Glomerular visceral epithelial cell (primary cell): ENCODE results near the gene CRIP2.

Source experiments
- DNase-seq: peaks from one replicate; pipeline ENCODE4 v3.0.0-alpha.2; 2016; ENCODE audit errors: extremely low spot score

Gene CRIP2

GRCh38 chr14:105461903-105462302 lies 12.7 kb upstream of the CRIP2 start:
- DNase-seq: no peak

GRCh38 chr14:105464501-105464900 lies 10.1 kb upstream of the CRIP2 start:
- no peak for DNase-seq

- peak; percentile 54 for DNase-seq
Measured at GRCh38 chr14:105465209-105466031, 9.2 kb upstream of the CRIP2 start.

DNA sequence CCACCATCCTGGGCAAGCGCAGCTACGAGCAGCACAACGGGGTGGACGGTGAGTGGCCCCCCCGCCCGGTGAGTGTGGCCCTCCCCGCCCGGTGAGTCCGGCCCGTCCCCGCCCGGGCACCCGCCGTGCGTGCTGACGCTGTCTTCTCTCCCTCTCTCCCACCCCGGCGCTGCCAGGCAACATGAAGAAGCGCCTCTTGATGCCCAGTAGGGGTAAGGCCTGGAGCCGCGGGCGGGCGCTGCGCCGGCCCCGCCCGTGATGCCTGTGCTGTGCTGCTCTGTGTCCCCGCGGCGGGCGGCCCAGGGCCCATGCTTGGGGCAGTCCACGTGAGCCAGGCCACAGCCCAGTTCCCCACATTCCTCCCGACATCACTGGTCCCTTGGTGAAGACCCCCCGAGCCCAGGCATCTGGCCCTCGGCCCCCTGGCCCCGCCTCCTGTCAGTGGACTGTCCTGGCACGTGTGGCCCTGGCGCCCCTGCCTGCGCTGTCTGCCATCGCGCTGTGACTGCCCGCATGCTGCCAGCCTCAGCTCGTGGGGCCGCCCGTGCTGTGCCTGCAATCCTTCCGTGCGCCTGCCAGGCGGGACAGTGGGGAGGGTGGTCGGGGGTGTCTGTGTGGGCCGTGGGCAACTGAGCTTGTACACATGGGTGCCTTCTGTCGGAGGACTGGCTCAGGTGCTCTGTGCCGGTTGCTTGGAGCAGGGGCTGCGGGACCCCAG lies 7.9 kb upstream of the CRIP2 start:
- no peak for DNase-seq

- DNase-seq: no peak
Measured at GRCh38 chr14:105467249-105467941, 7.2 kb upstream of the CRIP2 start.

- DNase-seq: no peak
Measured at GRCh38 chr14:105467942-105468471, 6.6 kb upstream of the CRIP2 start.

DNA sequence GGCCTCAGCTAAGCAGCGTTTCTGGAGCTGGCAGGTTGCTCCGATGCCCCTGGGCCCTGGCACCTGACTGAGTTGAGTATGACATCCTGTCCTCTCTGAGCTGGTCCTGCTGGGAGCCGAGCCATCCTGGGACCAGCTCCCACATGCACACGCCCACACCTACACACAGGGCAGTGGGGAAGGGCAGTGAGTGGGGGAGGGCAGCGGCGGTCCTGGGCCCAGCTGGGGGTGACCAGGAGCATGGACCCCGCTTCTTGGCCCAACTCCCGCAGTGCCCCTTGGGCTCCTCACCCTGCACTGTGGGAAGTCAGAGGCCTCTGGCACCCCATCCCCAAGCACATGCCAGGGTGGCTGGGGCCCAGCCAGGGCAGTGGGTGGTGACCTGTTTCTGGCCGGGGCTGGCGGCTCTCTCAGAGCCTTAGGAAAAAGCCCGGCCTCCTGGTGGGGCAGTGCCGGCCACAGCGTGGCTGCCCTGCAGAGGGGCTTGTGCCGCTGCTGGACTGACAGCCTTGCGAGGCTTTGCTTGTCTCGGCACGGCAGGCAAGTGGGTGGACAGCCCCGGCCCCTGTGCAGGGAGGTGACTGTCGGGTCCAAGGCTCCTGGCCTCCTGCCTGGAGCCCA lies 5.9 kb upstream of the CRIP2 start:
- no peak for DNase-seq

DNA sequence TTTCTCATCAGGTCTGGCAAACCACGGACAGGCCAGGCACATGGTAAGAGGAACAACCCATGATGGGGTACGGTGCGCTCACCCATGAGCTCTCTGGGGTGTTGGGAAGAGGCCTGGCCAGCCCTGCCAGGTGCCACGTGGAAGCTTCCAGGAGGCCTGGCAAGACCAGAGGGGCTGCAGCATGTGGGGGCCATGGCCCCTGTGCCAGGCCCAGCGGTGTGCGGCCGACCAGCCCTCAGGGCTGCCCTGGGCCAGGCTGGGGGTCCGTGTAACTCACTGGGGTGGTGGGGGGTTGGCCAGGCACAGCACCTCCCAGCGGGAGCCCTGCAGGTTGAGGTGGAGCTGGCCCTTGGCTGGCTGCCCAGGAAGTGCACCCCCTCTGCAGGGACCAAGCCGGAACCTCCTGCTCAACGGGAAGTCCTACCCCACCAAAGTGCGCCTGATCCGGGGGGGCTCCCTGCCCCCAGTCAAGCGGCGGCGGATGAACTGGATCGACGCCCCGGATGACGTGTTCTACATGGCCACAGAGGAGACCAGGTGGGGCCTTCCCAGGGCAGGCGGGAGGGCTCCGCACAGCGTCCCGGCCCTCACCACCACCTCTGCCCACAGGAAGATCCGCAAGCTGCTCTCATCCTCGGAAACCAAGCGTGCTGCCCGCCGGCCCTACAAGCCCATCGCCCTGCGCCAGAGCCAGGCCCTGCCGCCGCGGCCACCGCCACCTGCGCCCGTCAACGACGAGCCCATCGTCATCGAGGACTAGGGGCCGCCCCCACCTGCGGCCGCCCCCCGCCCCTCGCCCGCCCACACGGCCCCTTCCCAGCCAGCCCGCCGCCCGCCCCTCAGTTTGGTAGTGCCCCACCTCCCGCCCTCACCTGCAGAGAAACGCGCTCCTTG lies 4.9 kb upstream of the CRIP2 start:
- DNase-seq: no peak

- DNase-seq: no peak
Measured at GRCh38 chr14:105470350-105471296, 4.0 kb upstream of the CRIP2 start.

DNA sequence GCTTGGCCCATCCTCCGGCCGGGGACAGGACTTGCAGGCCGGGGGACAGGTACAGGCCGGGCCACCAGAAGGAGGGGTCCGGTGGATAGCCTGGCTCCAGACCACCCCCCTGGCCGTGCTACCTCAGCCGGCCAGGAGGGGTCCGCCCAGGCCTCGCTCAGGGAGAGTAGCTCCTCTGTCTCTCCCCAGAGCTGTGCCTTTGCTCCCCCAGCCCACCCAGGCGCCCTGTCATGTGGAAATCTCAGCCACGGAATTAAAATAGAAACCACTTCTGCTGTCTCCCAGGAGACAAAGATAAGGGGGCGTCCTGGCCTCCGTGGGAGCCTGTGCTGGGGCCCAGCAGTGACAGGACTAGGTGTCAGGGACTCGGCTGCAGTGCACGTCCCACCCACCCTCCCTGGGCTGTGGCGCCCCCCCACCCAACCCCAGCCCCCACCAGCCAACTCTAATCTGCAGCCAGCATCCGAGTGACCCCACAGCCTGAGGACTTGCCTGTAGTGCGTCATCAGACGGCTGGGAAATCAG lies 3.3 kb upstream of the CRIP2 start:
- no peak for DNase-seq

DNA sequence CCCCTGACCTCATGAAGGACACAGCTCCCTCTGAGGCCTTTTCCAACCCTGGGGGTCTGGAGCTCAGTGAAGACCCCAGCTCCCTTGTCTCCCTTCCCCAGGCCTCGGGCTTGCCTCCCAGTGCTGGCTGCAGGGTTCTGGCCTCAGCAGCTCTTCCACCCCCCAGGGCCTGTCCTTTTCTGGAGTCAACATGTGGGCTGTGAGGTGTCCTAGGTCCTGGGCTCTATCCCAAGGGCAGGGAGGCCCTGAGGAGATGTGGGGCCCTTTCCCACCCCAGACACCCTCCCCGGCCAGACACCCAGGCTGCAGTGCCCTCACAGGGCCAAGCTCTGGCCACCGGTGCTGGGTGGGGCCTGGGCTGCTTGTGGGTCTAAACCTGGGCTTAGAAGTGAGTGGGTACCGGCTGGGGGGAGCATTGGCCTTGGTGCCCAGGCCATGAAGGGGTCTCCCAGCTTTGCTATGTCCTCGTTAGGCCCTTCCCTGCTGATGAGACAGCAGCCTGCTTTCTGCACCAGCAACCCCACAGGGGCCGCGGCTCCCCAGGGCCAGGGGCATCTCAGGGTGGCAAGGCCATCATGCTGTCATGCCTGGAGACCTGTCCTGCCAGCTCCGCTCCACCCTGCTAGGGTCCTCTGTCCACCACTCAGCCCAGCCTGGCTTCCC lies 2.7 kb upstream of the CRIP2 start:
- DNase-seq: no peak

DNA sequence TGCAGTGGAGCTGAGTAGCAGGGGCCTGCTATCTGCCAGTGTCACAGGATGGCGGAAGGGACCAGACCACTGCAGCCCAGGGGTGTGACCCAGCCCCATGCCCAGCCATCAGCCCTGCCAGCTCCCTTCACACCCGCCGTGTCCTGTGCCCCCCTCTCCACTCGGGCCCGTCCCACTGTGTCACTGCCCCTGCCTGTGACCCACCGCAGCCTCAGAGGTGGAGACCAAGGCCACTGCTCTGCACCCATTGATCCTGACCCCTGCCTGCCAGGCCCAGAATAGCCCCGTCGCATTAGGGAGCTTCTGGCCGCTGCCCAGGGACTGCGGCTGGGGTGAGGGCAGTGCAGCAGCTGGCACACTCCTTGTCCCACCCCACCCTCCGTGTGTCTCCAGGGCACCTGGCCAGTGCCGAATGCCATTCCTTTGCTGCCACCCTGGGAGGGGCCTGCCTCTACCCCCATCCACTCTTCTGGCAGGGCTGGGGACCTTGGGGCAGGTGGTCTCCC lies 2.1 kb upstream of the CRIP2 start:
- no peak for DNase-seq

DNA sequence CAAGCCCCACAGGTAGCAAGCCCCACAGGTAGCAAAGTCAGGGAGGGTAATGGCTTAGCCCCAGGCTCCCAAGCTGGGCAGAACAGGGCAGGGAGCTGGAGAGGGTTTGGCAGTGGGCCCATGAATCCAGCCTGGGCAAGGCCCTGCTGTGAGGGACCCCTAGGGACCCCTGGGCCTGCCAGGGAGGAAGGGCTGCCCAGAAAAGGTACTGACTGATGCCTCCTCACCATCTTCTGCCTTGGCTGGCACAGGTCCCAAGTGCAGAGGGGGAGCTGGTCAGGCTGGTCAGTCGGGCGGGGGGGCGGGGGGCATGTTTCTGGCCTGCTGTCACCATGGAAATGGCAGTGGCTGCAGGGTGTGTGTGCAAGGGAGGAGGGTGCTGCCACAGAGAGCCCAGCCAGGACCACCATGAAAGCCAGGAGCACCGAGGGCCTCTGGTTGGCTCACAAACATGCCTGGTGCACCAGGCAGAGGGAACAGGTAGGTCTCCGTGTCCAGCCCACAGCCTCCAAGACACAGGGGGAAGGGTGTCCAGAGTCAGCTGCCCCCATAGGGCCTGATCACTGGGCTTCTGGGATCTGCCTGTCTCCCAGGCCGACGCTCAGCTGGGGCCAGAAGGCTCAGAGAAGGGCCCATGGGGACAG lies 1.5 kb upstream of the CRIP2 start:
- DNase-seq: no peak

GRCh38 chr14:105473677-105474482 lies 741 bp upstream of the CRIP2 start:
- peak; percentile 94 for DNase-seq

DNA sequence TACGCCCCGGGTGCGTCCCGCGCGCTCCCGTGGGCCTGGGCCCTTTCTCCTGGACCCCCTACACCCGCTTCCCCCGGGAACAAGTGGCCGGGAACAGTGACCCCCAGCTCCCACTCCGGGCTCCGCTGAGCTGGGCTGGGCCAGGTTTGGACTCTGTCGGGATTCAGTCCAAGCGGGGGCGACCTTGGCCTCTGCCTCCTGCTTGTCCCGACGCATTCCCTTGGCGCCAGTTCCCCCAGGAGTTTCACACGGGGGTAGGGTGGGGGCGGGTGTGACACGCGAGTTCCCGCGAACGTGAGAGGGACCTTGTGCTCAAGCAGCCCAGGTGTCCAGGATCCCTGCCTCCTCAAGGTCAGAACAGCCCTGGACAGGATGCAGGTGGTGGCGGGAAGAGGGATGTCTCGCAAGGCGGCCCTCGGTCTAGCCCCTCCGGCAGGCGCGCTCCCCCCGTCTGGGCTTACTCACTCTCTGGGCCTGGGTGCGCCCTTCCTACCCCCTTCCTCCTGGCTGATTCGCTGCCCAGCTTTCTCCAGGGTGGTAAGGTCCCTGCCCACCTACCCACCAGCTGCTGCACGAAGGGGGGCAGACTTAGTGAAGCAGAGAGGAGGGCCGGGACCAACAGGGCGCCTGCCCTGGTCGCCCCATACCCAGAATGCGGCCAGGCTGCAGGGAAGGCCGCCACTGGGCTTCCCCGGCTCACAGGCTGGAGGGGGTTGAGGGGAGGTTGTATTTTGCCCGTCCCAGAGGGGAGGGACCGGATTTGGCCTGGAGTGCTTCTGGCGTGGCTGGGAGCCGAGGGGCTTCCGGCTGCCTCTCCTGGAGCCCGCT lies 862 bp downstream of the CRIP2 start:
- peak; percentile 82 for DNase-seq

- DNase-seq: peak; percentile 84
Measured at GRCh38 chr14:105476097-105476830, 1.6 kb downstream of the CRIP2 start.
